HG03135 (cell line): ENCODE measurements around the gene FGD5.
"Not testable (repeated sequence)": the region's sequence is repeated elsewhere in the genome, so short reads cannot be mapped to it uniquely, and the experiment has no call there.

ENCODE experiments used
- ATAC-seq: cut with Tn5 transposase; IDR thresholded peaks from one replicate; pipeline ENCODE4 v1.9.1; 2021; ENCODE audit warnings: mild to moderate bottlenecking, moderate library complexity; ENCODE audit not compliant: unreplicated experiment

The FGD5 gene

DNA sequence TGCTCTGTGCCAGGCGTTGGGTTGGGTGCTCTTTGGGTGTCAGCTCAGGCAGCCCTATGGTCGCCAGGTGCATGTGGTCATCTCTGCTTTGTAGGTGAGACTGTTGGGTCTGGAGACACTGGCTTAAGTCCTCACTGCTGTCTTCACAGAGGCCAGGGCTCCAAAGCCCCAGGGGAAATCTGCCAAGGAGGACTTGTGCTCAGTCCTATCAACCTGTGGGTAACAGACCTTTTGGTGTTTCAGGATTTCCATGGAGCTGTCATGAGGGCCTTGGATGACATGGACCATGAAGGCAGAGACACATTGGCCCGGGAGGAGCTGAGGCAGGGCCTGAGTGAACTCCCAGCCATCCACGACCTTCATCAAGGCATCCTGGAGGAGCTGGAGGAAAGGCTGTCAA, 78.5 kb downstream of the FGD5 start:
- ATAC-seq = no peak

DNA sequence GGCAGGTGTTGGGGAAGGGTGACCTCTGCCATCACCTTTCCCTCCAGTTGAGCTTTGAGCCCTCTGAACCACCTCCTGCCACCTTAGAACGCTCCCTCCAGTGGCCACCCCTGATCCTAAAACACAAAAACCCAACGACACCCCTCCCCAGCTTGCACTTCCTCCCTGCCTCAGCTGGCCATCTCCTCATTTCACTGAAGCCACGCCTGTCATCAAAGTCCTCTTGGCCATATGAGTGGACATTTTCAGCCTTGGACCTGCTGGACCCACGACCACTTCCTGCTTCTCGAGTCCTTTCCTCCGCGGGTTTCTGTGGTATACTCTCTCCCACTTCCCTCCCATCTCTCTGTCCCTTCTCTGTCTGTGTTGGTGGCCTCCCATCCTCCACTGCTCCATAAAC, 80.2 kb downstream of the FGD5 start:
- ATAC-seq = no peak

DNA sequence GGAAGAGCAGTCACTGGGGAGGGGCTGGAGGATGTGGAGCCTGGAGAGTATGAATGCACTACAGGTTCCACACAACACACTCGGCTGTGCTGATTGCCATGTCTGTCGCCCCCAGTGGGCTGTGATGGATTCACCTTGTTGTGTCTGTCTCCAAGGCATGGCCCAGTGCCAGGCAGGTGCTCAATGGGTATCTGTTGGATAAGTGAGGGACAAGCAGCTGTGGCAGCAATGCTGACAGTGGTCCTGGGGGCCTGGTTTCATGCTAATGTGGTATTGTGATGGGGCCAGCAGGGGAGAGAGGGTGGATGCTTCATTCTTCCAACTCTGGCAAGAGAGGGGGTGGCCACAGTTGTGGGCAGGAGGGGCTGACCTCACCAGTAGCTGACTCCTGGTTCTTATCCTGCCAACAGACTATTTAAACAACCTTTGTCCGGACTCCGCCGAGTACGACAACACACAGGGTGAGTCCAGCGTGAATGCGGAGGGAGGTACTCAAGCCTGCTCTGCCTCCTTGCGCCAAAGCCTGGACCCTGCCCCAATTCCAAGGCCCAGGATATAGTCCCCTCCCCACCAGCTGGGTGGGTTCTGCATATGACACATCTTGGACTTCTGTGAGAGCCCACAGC, 81.3 kb downstream of the FGD5 start:
- ATAC-seq = no peak

DNA sequence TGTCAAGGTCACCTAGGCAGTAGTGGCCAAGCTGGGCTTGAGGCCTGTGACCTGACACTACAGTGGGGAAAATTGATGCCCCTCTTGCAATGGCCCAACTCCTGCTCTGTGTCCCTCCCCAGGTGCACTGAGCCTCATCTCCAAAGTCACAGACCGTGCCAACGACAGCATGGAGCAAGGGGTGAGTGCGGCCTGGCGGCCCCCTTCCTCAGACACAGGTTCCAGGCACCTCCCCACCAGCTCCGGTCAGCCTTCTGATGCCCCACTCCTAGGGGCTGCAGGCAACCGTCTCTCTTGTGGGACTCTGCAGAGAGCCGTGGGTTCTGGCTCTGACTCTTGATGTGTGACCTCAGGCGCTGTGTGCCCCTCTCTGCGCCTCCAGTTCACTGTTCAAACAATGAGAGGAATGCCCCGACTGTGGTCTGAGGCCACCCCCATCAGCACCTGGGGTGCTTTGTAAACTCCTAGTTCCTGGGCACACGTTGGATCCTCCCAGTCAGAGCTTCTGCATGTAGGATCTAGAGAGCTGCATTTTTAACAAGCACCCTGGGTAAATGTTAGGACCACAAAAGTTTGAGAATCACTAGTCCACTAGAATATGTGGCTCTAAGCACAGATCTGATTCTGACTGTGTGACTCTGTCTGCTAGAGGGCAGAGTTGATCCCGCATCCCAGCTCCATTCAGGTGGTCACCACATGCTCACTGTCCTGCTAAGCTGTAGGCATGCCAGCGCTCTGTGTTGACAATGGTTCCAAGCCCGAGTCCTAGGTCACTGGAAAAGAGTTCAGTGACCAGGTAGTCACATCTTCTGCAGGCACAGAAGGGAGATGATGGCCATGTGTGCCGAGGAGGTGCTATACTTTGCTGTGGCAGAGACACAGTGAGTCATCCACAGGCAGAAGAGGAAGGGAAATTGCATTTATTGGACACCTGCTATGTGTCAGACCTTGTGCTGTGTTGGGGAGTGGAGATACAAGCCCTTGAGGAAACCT, 82.4 kb downstream of the FGD5 start:
- no peak for ATAC-seq

DNA sequence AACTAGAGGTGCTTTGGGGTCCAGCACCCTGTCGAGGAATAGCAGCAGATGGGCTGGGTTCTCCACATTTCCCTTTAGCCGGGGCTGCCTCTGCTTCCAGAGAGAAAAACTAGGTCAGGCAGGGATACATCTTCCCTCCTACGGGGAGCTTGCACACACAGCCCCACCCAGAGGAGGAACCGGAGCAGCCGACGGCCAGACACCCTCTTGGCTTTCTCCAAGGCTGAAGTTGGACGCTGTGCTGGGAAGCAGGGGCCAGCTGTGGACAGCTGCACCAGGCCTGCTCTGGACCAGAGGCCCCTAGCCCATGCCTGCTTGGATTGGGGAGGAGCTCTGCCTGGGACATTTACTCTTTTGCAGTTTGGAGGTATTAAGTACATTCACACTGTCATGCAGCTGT, 84.0 kb downstream of the FGD5 start:
- ATAC-seq = no peak

DNA sequence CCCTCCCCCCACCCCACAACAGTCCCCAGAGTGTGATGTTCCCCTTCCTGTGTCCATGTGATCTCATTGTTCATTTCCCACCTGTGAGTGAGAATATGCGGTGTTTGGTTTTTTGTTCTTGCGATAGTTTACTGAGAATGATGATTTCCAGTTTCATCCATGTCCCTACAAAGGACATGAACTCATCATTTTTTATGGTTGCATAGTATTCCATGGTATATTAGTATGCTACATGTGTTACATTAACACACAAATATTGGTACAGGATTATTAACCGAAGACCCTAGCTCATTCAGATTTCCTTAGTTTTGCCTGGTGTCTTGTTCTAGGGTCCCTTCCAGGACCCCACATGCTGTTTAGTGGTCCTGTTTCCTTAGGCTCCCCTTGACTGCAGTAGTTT, 84.7 kb downstream of the FGD5 start:
- not testable (repeated sequence) for ATAC-seq

DNA sequence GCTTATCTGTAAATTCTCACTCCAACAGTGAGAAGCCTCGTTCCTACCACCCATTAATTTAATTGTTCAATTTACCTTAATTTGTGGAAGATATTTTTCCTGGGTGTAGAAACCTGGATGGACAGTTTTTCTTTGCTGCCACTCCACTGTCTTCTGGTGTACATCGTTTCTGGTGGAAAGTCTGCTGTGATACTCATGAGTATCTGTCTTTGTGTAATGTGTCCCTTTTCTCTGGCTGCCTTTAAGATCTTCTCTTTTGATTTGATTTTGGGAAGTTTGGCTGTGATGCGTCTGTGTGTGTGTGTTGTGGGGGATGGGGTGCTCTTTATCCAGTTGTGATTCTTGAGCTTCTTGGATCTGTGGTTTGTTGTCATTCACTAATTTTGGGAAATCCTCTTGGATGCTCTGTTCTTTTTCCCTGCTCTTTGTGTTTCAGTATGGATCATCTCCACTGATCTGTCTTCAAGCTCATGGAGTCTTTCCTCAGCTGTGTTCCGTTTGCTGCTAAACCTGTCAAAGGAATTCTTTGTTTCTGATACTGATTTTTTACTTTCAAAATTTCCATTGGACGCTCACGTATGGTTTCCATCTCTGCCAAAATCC, 86.4 kb downstream of the FGD5 start:
- no peak for ATAC-seq

DNA sequence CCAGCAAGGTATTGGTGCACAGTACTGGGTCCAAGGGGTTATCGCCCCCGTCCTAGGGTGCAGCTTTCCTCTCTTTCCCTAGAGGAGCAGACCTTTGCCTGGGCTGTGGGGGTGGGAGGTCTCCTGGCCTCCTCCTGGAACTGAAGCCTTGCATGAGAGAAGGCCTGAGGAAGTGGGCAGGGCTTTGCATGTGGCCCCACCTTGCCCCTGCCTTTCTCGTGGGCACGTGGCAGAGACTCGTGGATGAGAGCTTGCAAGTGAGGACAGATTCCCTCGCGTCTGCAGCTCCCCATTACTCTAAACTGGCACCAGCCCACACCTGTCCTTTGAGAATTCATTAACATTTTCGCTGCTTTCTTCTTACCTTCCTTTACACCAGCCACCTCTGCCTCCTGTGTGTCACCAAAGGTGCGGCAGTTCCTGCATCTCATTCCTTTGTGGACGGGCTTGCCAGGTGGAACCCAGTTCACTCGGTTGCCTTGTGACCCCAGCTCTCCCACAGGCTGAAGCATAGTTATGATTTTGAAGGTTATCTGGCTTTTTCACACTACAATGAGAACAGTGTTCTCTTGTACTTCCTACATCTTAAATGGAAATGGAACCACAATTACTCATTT, 87.7 kb downstream of the FGD5 start:
- no peak for ATAC-seq

DNA sequence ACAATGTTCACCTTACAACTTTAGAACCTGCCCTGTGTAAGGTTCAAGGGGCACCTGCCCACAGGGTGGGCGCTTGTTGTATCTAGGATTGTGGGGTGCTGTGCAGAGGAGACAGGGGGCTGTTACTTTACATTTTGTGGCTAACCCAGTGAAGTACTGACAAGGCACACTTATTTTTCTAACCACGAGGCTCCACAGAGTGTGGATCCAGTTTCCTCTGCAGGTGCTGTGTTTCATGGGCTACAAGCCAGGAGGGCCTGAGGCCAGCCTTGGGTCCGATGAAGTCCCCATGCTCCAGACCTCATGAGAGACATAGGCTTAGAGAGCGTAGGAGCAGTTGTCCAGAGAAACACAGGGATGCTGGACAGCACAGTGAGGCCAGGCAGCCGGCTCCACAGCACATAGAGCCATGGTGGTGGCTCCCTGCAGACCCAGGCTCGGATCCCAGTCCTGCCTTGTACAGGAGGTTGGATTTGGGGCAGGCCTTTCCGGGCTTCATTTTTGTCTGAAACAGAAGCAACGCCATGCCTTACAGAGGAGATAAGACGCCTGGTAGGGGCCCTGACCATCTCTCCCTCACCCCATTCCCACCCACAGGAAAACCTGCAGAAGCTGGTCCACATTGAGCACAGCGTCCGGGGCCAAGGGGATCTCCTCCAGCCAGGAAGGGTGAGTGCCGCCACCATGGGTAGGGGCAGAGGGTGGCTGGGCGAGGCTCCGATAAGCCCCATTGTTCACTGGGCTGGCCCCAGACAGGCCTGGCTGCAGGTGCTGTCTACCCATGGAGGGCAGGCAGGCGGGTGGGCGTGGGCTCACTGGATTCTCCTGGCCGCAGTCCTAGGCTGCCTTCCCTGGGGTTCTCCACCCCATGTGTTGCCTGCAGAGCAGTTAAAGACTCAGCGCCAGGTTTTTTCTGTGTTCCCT, 88.5 kb downstream of the FGD5 start:
- ATAC-seq = no peak

DNA sequence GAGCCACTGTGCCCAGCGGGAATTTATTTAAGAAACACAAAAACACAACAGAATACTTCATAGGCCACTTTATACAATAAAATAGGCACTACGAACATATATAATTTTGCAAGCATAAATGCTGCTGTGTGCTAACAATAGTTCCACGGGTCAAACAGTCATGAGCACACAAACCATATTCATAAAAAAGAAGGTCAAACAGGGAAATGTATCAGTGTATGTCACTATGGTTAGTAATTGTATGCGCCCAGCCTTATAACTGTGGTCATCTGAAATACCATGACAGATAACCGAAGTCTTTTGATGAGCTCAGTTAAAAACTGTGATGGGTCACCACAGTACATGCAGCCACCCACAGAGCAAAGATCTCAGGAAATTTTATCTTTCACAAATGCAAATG, 90.5 kb downstream of the FGD5 start:
- ATAC-seq = no peak

DNA sequence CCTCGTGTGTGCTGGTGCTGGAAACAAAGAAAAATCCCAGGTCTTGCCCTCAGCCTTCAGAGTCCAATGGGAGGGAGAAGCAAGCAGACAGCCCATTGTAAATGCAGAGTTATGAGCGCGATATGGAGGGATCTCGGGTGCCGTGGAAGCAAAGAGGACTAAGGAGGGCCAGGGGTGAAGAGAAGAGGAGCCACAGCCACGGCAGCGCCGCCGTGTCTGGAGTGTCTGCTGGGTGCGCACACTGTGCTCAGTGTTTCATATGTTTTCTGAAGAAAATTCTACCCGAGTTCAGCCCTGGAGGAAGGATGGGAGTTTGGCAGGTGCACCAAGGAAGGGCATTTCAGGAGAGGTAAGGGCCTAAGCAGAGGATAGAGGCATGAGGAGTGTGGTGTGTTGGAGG, 92.9 kb downstream of the FGD5 start:
- ATAC-seq = no peak

DNA sequence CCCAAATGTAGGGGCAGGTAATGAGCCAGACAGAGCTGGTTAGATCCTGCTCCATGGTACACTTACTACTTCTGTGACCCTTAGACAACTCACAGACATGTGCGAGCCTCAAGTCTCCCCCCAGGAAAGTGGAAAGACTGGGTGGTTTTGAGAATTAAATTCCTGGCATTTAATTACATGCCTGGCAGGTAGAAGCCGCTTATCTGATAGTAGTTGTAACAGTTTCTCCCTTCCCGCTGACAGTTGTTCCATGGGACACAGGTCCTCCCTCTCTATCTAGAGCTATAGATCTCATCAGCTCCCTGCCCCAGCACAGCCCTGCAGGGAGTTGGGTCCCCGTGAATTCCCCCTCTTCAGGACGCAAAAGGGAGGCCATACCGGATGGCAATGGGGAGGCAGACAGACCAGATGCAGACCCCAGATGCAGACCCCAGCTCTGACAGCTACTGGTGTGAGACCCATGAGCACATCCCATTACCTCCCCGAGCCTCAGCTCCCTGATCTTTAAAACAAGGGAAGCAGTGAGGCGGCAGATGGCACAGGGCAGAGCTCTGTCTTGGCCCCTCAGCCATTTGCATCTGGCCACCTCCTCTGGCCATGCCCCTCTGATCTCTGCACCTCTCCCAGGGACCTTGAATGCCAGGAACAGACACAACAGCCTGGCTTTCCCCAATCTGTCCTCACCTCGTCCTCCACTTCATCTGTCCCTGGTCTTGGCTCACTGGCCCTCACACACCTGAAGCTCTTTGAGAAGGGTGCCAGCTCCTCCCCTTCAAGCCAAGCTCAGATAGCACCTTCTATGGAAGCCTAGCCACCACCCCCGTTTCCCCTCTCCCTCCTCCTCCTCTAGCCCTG, 94.5 kb downstream of the FGD5 start:
- ATAC-seq = no peak

DNA sequence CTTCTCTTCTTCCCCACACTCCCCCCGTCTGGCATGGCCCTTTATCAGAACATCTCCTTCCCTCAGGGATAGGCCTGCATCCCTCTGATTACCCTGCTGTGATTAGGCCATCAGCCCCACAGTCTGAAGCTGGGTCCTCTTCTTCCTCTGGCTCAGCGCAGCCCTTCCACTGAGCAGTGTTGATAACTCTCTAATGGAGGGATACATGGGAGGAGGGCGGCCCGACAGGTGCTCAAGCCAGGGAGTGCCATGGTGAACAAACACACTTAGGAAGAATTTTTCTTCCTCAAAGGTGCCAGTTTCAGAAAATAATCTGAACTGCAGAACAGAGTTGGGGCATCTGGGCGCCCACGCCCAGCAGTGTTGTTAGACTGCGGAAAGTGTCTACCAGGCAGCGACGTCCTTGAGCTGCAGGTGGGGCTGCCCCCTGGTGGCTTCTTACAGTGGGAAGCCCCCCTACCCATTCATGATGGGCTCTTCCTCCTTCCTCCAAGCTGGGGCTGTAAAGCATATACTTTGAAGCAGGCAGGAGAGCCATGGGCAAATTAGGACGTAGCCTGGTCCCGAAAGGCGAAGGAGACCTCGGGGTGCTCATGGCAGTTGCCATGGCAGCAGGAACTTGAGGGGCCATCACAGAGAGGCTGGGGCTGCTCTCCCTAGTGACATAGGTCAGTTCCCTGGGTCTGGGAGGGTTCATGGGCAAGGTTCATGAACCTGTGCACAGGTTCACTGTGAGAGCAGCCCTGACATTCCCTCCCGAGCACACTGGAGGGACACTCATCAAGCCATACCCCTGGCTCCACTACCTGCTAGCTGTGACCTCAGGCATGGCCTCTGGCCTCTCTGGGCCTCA, 95.4 kb downstream of the FGD5 start:
- ATAC-seq = no peak

DNA sequence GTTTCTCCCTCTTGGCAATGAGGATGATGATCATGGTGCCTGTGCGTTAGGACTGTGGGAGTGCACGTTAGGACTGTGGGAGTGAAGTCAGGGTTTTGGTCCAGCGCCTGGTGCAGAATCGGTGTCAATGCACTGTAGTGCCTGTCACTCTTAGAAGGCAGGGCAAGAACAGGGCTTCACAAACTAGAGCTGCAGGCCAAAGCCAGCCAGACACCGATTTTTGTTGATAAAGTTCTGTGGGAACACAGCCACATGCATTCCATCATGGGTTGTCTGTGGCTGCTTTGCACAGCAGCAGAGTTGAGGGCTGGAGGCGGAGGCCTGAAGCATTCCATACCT, 96.0 kb downstream of the FGD5 start:
- no peak for ATAC-seq

DNA sequence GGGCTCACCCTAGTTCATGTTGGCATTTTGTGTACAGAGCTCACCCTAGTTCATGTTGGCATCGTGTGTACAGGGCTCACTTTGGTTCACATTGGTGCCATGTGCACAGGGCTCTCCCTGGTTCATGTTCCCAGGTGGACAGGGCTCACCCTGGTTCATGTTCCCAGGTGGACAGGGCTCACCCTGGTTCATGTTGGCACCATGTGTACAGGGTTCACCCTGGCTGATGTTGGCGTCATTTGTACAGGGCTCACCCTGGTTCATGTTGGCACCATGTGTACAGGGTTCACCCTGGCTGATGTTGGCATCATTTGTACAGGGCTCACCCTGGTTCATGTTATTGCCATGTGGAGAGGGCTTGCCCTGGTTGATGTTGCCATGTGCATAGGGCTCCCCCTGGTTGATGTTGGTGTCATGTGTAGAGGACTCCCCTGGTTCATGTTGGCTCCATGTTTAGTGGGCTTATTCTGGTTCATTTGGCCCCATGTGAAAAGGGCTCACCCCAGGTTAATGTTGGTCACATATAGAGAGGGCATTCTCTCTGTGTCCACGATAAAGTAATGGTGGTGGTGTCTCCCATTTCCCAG, 97.0 kb downstream of the FGD5 start:
- no peak for ATAC-seq

DNA sequence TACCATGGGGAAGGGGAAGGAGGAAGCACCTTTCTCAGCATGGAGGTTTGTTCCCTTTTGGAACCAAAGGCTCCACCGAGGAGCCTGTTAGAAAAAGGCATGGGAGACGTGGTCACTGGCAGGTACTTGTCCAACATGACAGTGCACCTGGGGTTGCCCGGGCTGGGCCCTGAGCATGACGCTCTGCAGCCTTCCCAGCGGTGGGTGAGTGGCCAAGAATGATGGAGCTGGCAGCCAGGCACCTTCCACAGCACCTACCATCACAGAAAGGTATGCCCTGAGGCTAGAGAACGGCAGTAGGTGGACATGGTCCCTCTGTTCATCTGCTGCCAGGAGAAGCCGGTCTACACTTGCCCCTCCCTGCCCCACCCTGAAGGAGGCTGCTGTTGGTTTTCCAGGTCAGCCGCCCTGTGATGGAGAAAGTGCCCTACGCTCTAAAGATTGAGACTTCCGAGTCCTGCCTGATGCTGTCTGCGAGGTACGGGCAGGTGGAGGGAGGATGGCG, 99.6 kb downstream of the FGD5 start:
- no peak for ATAC-seq

DNA sequence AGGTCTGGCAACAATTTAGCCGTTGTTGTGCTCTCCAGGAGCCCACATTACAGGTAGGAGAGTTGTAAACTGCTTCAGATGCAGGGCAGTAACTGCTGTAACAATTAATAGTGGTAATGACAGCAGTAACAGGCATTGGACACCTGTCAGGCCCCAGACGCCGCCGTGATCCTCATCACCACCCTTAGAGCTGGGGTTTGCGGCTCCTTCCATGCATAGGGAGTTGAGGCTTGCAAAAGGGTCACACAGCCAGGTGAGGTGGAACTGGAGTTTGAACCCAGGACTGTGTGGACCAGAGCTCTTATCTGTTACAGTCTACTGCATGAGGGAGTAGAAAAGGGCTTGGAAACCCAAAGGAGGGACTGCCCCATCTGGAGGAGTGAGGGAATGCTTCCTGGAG, 101.8 kb downstream of the FGD5 start:
- no peak for ATAC-seq

DNA sequence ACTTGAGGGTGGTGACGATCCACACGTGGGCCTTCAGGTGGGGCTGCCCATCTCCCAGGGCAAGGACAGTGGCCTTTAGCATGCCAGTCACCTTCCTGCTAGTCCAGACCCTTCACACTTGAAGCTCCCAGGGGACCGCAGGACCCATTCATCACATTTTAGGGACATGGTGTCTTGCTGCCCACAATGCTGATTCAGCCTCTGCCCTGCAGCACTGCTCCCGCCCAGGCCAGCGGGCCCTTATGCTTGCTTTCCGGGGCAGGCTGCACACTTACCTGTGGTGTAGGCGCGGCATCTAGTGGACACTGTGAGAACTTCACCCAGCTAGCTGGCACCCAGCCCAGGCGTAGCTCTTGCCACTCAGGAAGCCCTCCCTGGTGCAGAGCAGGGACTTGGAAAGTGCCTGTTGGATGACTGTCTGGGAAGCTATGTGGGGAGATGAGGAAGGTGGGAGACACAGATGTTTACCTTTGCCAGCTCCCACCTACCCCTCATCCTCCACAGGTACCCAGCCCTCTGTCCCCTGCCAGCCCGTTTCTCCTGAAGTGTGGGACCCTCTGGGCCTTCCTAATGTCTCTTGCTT, 102.4 kb downstream of the FGD5 start:
- peak; percentile 70 for ATAC-seq
